Thyroid gland (tissue), 4 donors: ENCODE measurements around the gene PPP2R1A. TPM values are rescaled to one million over a fixed set of nuclear protein-coding genes. Genes with fewer than 3 reads are reported as not detected.

Source experiments
- DNase-seq, 2 donors: peaks; one replicate each; pipeline ENCODE4 v3.0.0-alpha.2; 2019
- H3K27ac ChIP-seq, 3 donors: fragments of 200-600 bp; sonication (generic); 1 replicate in 2 of 3; 2 replicates in 1 of 3; pipeline ENCODE4 v1.5.1; 2016 to 2019; ENCODE audit warnings: mild to moderate bottlenecking in 1 of 3, moderate library complexity in 1 of 3
- H3K27me3 ChIP-seq: fragments of 200-600 bp; sonication (generic); one replicate; pipeline ENCODE4 v1.5.1; 2019
- H3K36me3 ChIP-seq, 2 donors: fragments of 200-600 bp; sonication (generic); one replicate each; pipeline ENCODE4 v1.5.1; 2016 to 2019
- H3K4me1 ChIP-seq, 2 donors: fragments of 200-600 bp; sonication (generic); one replicate each; pipeline ENCODE4 v1.5.1; 2017 to 2019
- H3K4me3 ChIP-seq, 3 donors: fragments of 200-600 bp; sonication (generic); replicated peaks in 1 of 3; 1 replicate in 2 of 3; 2 replicates in 1 of 3; pipeline ENCODE4 v1.5.1; 2016; ENCODE audit warnings: mild to moderate bottlenecking in 1 of 3
- H3K9me3 ChIP-seq: fragments of 200-600 bp; sonication (generic); one replicate; pipeline ENCODE4 v1.5.1; 2017
- POLR2A ChIP-seq, 2 donors: fragments of 450-650 bp; IDR thresholded peaks; one replicate each; pipeline ENCODE4 v1.6.1; 2017; ENCODE audit warnings: antibody characterized with exemption in 2 of 2, mild to moderate bottlenecking in 2 of 2, moderate library complexity in 1 of 2
- WGBS, 2 donors: methylation state at CpG; one replicate each; pipeline ENCODE4 v1.1.5; 2017; 5-methylcytosine and 5-hydroxymethylcytosine counted together
- intact Hi-C: fragments of 100-400 bp; cut with DNase I; formaldehyde crosslinking; loops from one replicate; pipeline ENCODE4 v1.15.1; 2023
- total RNA-seq, 4 donors: library from RNA; depleted of rRNA; stranded (reverse); fragments of >200 nt; gene quantifications; one replicate each; pipeline ENCODE4 v1.2.3, GENCODE V29; 2016
- TF ChIP-seq, protein P1 (sequence below), 6 experiments: fragments of 200-600 bp in 3 of 6; fragments of 450-650 bp in 3 of 6; sonication (generic) in 3 of 6; IDR thresholded peaks; one replicate each; pipeline ENCODE4 v1.5.1; 2016 to 2019; ENCODE audit warnings: antibody characterized with exemption in 6 of 6, mild to moderate bottlenecking in 2 of 6, inconsistent platforms in 1 of 6, moderate library complexity in 1 of 6

PPP2R1A gene
- total RNA-seq, 4 donors from 2014 or later = 120 to 272 (median 258) TPM

DNA sequence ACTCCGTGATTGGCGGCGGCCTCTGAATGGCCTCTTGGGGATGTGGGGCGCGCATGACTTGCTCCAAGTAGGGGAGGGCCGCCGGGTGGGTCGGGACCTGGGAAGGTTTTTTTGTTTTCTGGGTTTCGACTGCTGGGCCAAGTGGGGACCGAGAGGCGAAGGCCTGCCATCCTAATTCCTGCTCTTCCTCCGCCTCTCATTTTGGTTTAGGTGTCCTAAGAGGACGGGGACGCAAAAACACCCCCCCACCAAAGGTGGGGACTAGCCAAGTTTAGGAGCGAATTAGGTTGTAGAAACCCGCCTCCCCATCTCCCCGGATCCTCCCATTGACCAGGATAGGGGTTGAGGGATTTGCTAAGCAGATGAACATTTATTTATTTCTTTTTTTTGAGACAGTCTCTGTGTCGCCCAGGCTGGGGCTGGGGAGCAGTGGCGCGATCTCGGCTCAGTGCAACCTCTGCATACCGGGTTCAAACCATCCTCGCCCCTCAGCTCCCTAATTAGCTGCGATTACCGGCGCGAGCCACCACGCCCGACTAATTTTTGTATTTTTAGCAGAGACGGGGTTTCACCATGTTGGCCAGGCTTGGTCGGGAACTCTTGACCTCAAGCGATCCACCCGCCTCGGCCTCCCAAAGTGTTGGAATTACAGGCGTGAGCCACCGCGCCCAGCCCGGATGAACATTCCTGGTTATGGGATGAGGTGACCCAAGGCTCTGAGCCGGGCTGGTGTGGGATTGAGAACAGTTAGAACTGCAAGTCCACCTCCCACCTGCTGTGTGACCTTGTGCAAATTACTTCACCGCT is 838 bp downstream of the PPP2R1A start:
- Histone ChIP-seq H3K4me1 (peaks cover 25 to 33% of the 10 kb centered on the region in 2 donors), H3K36me3 (peaks cover 0 to 5% of the 10 kb centered on the region in 2 donors), H3K4me3 (peak overlapping the region; percentile 84 to 91 (median 84)), H3K27ac (peak overlapping the region; percentile 93 to 99 (median 96)), H3K27me3 (no peaks in the 10 kb centered on the region), H3K9me3 (no peaks in the 10 kb centered on the region)
- DNase-seq = peak; percentile 51 to 55
- 3 to 4% methylated on average over 40 of the region's 40 CpGs for WGBS, 2 donors
- TF ChIP-seq, protein P1, sequence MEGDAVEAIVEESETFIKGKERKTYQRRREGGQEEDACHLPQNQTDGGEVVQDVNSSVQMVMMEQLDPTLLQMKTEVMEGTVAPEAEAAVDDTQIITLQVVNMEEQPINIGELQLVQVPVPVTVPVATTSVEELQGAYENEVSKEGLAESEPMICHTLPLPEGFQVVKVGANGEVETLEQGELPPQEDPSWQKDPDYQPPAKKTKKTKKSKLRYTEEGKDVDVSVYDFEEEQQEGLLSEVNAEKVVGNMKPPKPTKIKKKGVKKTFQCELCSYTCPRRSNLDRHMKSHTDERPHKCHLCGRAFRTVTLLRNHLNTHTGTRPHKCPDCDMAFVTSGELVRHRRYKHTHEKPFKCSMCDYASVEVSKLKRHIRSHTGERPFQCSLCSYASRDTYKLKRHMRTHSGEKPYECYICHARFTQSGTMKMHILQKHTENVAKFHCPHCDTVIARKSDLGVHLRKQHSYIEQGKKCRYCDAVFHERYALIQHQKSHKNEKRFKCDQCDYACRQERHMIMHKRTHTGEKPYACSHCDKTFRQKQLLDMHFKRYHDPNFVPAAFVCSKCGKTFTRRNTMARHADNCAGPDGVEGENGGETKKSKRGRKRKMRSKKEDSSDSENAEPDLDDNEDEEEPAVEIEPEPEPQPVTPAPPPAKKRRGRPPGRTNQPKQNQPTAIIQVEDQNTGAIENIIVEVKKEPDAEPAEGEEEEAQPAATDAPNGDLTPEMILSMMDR (IDR thresholded peaks at IDR 0.05) = no peak
- intact Hi-C loops = no loop called here

DNA sequence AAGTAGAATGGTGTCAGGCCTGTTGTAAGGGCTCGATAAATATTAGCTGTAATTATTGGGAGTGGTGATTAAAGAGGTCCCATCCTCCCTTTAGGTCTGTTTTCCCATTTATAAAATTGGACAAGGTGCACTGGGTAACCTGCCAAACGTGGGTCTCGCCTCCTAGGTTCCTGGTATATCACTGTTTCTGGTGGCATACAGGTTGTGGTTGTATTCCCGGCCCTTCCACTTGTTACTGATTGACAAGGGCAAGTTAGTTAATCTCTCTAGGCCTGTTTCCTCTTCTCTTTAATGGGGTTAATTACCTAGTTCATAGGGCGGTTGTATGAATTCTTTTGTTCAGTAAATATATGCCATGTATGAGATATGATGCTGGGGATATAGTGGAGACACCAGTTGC is 1.5 kb downstream of the PPP2R1A start:
- intact Hi-C loops = no loop called here

GRCh38 chr19:52191951-52192350 is 2.1 kb downstream of the PPP2R1A start:
- no peak overlapping the region for H3K27ac ChIP-seq
- 60 to 67% methylated on average over 2 of the region's 2 CpGs for WGBS, 2 donors
- H3K9me3 ChIP-seq = no peaks in the 10 kb centered on the region
- intact Hi-C loops = no loop called here
- H3K27me3 ChIP-seq = no peaks in the 10 kb centered on the region
- H3K36me3 ChIP-seq = peaks cover 0 to 13% of the 10 kb centered on the region in 2 donors
- H3K4me1 ChIP-seq = peaks cover 25 to 33% of the 10 kb centered on the region in 2 donors
- H3K4me3 ChIP-seq = no peak overlapping the region
- no peak for TF ChIP-seq POLR2A (IDR thresholded peaks at IDR 0.05)
- TF ChIP-seq, protein P1 (IDR thresholded peaks at IDR 0.05) = no peak
- no peak for DNase-seq

More for the DNA sequence above, 1.5 kb downstream of the PPP2R1A start:
- peak overlapping the region in 2 of 3 donors; percentile 96 to 99 for H3K27ac ChIP-seq
- DNase-seq = no peak
- 65 to 68% methylated on average over 5 of the region's 5 CpGs for WGBS, 2 donors
- peak overlapping the region in 1 of 3 donors; percentile 84 for H3K4me3 ChIP-seq
- H3K9me3 ChIP-seq = no peaks in the 10 kb centered on the region
- H3K36me3 ChIP-seq = peaks cover 0 to 9% of the 10 kb centered on the region in 2 donors
- no peaks in the 10 kb centered on the region for H3K27me3 ChIP-seq
- TF ChIP-seq, protein P1 (IDR thresholded peaks at IDR 0.05) = no peak
- no peak for TF ChIP-seq POLR2A (IDR thresholded peaks at IDR 0.05)
- peaks cover 25 to 33% of the 10 kb centered on the region in 2 donors for H3K4me1 ChIP-seq

DNA sequence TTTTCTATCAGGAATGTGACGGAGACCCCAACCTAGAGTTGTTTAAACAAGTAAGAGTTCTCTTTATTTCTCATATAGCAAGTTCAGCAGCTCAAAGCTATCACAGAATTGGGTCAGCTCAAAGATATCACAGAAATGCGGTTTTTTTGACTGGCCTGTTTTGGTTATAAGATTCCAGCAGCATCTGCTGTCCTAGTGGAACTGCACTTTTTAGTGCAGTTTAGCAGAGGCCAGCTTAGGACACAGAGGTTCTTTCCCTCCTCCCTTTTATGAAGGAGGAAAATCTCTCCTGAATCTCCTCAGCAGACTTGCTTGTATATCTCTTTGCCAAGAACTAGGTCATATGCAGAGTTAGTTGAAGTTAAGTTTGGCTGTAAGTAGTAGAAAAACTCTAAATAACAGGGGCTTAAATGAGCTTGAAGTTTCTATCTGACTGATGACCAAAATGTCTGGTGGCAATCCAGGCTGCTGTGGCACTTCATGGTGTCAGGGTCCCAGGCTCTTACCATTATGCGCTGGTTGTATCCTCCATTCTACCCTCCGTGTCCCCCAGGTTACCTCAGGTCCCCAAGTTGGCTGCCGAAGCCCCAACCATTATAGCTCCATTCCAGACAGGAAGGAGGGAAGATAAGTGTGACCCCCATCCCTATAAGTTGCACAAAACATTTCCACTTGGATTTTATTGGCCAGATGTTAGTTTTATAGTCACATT is 6.6 kb downstream of the PPP2R1A start:
- 93 to 94% methylated on average over 5 of the region's 5 CpGs for WGBS, 2 donors
- Histone ChIP-seq H3K4me1 (peaks cover 7 to 24% of the 10 kb centered on the region in 2 donors), H3K36me3 (peaks cover 0 to 13% of the 10 kb centered on the region in 2 donors), H3K4me3 (no peak overlapping the region), H3K27me3 (no peaks in the 10 kb centered on the region), H3K9me3 (no peaks in the 10 kb centered on the region), H3K27ac (no peak overlapping the region)
- intact Hi-C loops = no loop called here
- DNase-seq = no peak
- TF ChIP-seq, protein P1 (IDR thresholded peaks at IDR 0.05) = no peak
- no peak for TF ChIP-seq POLR2A (IDR thresholded peaks at IDR 0.05)

DNA sequence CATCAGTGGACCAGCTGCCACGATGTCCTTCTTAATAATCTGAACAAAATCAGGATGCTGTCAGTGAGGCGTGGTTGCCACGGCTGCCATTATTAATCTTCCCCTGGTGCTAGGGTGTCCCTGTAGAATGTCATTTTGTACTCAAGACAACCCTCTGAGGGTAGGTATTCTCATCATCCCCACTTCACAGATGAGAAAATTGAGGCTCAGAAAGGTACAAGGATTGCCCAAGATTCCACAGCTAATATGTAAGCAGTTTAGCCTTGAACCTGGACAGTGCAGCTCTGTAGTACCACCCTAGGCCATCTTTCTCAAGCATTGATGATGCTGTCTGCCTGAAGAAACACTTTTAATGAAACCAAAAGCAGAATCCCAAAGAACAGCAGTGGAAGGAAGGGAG is 8.1 kb downstream of the PPP2R1A start:
- no peak for DNase-seq
- no peak overlapping the region for H3K27ac ChIP-seq
- TF ChIP-seq POLR2A (IDR thresholded peaks at IDR 0.05) = no peak
- TF ChIP-seq, protein P1 (IDR thresholded peaks at IDR 0.05) = no peak
- H3K36me3 ChIP-seq = peaks cover 12 to 26% of the 10 kb centered on the region in 2 donors
- 91 to 96% methylated on average over 3 of the region's 3 CpGs for WGBS, 2 donors
- H3K4me3 ChIP-seq = no peak overlapping the region
- H3K9me3 ChIP-seq = no peaks in the 10 kb centered on the region
- peaks cover 0 to 11% of the 10 kb centered on the region in 2 donors for H3K4me1 ChIP-seq
- no peaks in the 10 kb centered on the region for H3K27me3 ChIP-seq
- intact Hi-C loops = no loop called here
